HepG2 (cell line): ENCODE measurements around the gene OTX1. TPM values are rescaled to one million over a fixed set of nuclear protein-coding genes. Genes with fewer than 3 reads are reported as not detected.

Source experiments
- ATAC-seq: fragments of 200-7000 bp; cut with Tn5 transposase; 3 replicates; pipeline ENCODE4 v1.9.1; 2020; ENCODE audit warnings: mild to moderate bottlenecking, moderate library complexity
- BruUV-seq: library from RNA; stranded (reverse); fragments of 400-500 nt; replicated peaks from 2 replicates; lab custom pipeline; 2021; lab: Mats Ljungman, UMichigan
- CTCF ChIA-PET: fragments of 300-600 bp; formaldehyde crosslinking; extraction: SDS; loops from one replicate; lab custom pipeline; 2021; ENCODE audit warnings: low total read pairs, inconsistent platforms, low intra/inter-chr PET ratio; lab: Yijun Ruan, JAX
- POLR2A ChIA-PET: fragments of 350-600 bp; sonication (Branson Sonifier 250); formaldehyde crosslinking; loops from one replicate; lab custom pipeline; 2020; ENCODE audit warnings: antibody characterized with exemption, inconsistent platforms; lab: Yijun Ruan, JAX
- DNase-seq: peaks from one replicate; pipeline ENCODE4 v3.0.0-alpha.2; 2015; ENCODE audit warnings: low spot score
- FAIRE-seq: peaks from 3 replicates; lab custom pipeline; 2011; peaks lifted over from hg19 to GRCh38; lab: Jason Lieb, UNC
- H2AFZ ChIP-seq: one replicate; pipeline ENCODE4 v1.6.1; 2011; ENCODE audit warnings: low read length, inconsistent platforms
- H3K27ac ChIP-seq: fragments of 300-600 bp; 3 replicates; pipeline ENCODE4 v1.8.0; 2011; ENCODE audit warnings: mixed run types, mild to moderate bottlenecking, mixed read lengths, low read length, inconsistent platforms; ENCODE audit not compliant: insufficient read depth; ENCODE audit errors: extremely low read length
- H3K27me3 ChIP-seq, 2 experiments: fragments of 200-600 bp in 1 of 2; 2 replicates in 1 of 2; 3 replicates in 1 of 2; pipeline versions ENCODE4 v1.6.0 to v1.8.0; 2011; ENCODE audit warnings: low read length in 2 of 2, mild to moderate bottlenecking in 2 of 2, moderate library complexity in 2 of 2, inconsistent platforms in 1 of 2; ENCODE audit not compliant: insufficient read depth in 2 of 2, control insufficient read depth in 1 of 2
- H3K36me3 ChIP-seq, 2 experiments: fragments of 200-600 bp in 1 of 2; replicated peaks in 1 of 2; 2 replicates in 1 of 2; 3 replicates in 1 of 2; pipeline versions ENCODE4 v1.5.1 to v1.8.0; 2011; ENCODE audit warnings: low read length in 2 of 2, inconsistent platforms in 1 of 2; ENCODE audit not compliant: insufficient read depth in 2 of 2, control insufficient read depth in 1 of 2
- H3K4me1 ChIP-seq: 2 replicates; pipeline ENCODE4 v1.5.1; 2012; ENCODE audit warnings: low read length, inconsistent platforms; ENCODE audit not compliant: insufficient read depth
- H3K4me2 ChIP-seq: 2 replicates; pipeline ENCODE4 v1.6.0; 2011; ENCODE audit warnings: low read depth, low read length, inconsistent platforms
- H3K4me3 ChIP-seq, 3 experiments: fragments of 200-600 bp in 1 of 3; sonication (generic), shearing (Covaris generic) in 1 of 3; replicated peaks in 1 of 3; 2 replicates each; pipeline ENCODE4 v1.5.1; 2011 to 2016; ENCODE audit warnings: low read length in 3 of 3, inconsistent platforms in 2 of 3, low read depth in 2 of 3, mild to moderate bottlenecking in 2 of 3, control low read depth in 1 of 3, mixed read lengths in 1 of 3; ENCODE audit not compliant: insufficient read depth in 1 of 3
- H3K79me2 ChIP-seq: one replicate; pipeline ENCODE4 v1.6.1; 2011; ENCODE audit warnings: low read length, inconsistent platforms; ENCODE audit not compliant: insufficient read depth
- H3K9ac ChIP-seq: 2 replicates; pipeline ENCODE4 v1.6.0; 2011; ENCODE audit warnings: mild to moderate bottlenecking, low read depth, low read length, inconsistent platforms; ENCODE audit not compliant: insufficient read depth
- H3K9me3 ChIP-seq: 2 replicates; pipeline ENCODE4 v1.5.1; 2012; ENCODE audit warnings: mild to moderate bottlenecking, low read length
- H4K20me1 ChIP-seq: 2 replicates; pipeline ENCODE4 v1.6.0; 2011; ENCODE audit warnings: inconsistent platforms, mild to moderate bottlenecking, low read length, moderate library complexity; ENCODE audit not compliant: insufficient read depth
- CCDC6 ChIP-seq: sonication (generic); formaldehyde crosslinking; IDR thresholded peaks from 2 replicates; pipeline ENCODE4 v1.8.1; 2022; ENCODE audit warnings: mild to moderate bottlenecking, missing genetic modification reagents, moderate library complexity
- DPF2 ChIP-seq: sonication (generic); formaldehyde crosslinking; IDR thresholded peaks from 2 replicates; pipeline ENCODE4 v1.4.0; 2020; ENCODE audit warnings: mild to moderate bottlenecking, low read depth, missing genetic modification reagents, borderline replicate concordance
- GZF1 ChIP-seq: sonication (generic); formaldehyde crosslinking; IDR thresholded peaks from 2 replicates; pipeline ENCODE4 v1.5.1; 2020; ENCODE audit warnings: mild to moderate bottlenecking, missing genetic modification reagents
- HNF1B ChIP-seq: sonication (generic); formaldehyde crosslinking; IDR thresholded peaks from 2 replicates; pipeline ENCODE4 v1.5.1; 2020; ENCODE audit warnings: mild to moderate bottlenecking, moderate library complexity, missing genetic modification reagents
- NFIC ChIP-seq: IDR thresholded peaks from 2 replicates; pipeline ENCODE4 v1.6.1; 2012; ENCODE audit warnings: mild to moderate bottlenecking, low read length, inconsistent platforms
- NR2C2 ChIP-seq: sonication (generic); formaldehyde crosslinking; IDR thresholded peaks from 2 replicates; pipeline ENCODE4 v1.4.0; 2020; ENCODE audit warnings: missing genetic modification reagents, mild to moderate bottlenecking, moderate library complexity, borderline replicate concordance
- PHF21A ChIP-seq: sonication (generic); formaldehyde crosslinking; IDR thresholded peaks from 2 replicates; pipeline ENCODE4 v1.5.0; 2020; ENCODE audit warnings: mild to moderate bottlenecking, missing genetic modification reagents
- ZBTB8A ChIP-seq: sonication (generic); formaldehyde crosslinking; IDR thresholded peaks from 2 replicates; pipeline ENCODE4 v1.4.0; 2020; ENCODE audit warnings: mild to moderate bottlenecking, low read depth, missing genetic modification reagents, borderline replicate concordance
- ZFP1 ChIP-seq: IDR thresholded peaks from 2 replicates; pipeline ENCODE4 v1.6.1; 2016
- ZNF432 ChIP-seq: sonication (generic); formaldehyde crosslinking; IDR thresholded peaks from 2 replicates; pipeline ENCODE4 v1.5.0; 2020; ENCODE audit warnings: missing genetic modification reagents, mild to moderate bottlenecking, borderline replicate concordance
- ZSCAN22 ChIP-seq: sonication (generic); formaldehyde crosslinking; IDR thresholded peaks from 2 replicates; pipeline ENCODE4 v1.4.0; 2020; ENCODE audit warnings: mild to moderate bottlenecking, missing genetic modification reagents
- WGBS: methylation state at CpG from one replicate; pipeline ENCODE4 v1.1.6; 2017; ENCODE audit warnings: low lambda C conversion rate; 5-methylcytosine and 5-hydroxymethylcytosine counted together
- in situ Hi-C: cut with HindIII; loops from 2 replicates; pipeline ENCODE4 v1.10.0; 2017; ENCODE audit warnings: low pct_unique_long_range_greater_than_20kb; ENCODE audit not compliant: extremely low pct_ligation_motif_present
- intact Hi-C: fragments of 100-400 bp; cut with micrococcal nuclease; formaldehyde crosslinking; loops from one replicate; pipeline ENCODE4 v1.10.0; 2022; ENCODE audit not compliant: unreplicated experiment
- polyA plus RNA-seq, 8 experiments: library from polyadenylated mRNA; depleted of rRNA in 3 of 8; stranded (reverse) in 7 of 8; unstranded in 1 of 8; fragments of >200 nt; fragmentation: Illumina TruSeq in 4 of 8; extraction: Trizol in 4 of 8; gene quantifications; 2 replicates each; pipeline versions ENCODE4 v1.2.1 to v1.2.3, GENCODE V29; 2011 to 2016; ENCODE audit warnings: low read depth in 4 of 8, missing spikeins in 1 of 8, mixed read lengths in 1 of 8; ENCODE audit not compliant: insufficient read depth in 1 of 8
- total RNA-seq, 5 experiments: library from RNA; depleted of rRNA; stranded (reverse); fragments of >200 nt; fragmentation: Illumina TruSeq; extraction: Trizol; gene quantifications; 2 replicates each; pipeline ENCODE4 v1.2.3, GENCODE V29; 2016; ENCODE audit warnings: low read depth in 1 of 5
- TF ChIP-seq, protein P1 (sequence below): sonication (generic); formaldehyde crosslinking; IDR thresholded peaks from 2 replicates; pipeline ENCODE4 v1.5.0; 2020; ENCODE audit warnings: mild to moderate bottlenecking, missing genetic modification reagents
- TF ChIP-seq, protein P2 (sequence below): sonication (generic); formaldehyde crosslinking; conservative IDR thresholded peaks from 2 replicates; pipeline ENCODE4 v1.4.0; 2020; ENCODE audit warnings: missing genetic modification reagents
- TF ChIP-seq, protein P3 (sequence below): IDR thresholded peaks from 2 replicates; pipeline ENCODE4 v1.6.1; 2016; ENCODE audit warnings: missing biosample characterization, missing genetic modification reagents, low read depth

Gene OTX1
- total and polyA plus RNA-seq, 2 of the 13 experiments (the other 11 are each of a cell fraction or from before 2014, with no cell fraction given): 1.0 to 5.0 TPM

DNA sequence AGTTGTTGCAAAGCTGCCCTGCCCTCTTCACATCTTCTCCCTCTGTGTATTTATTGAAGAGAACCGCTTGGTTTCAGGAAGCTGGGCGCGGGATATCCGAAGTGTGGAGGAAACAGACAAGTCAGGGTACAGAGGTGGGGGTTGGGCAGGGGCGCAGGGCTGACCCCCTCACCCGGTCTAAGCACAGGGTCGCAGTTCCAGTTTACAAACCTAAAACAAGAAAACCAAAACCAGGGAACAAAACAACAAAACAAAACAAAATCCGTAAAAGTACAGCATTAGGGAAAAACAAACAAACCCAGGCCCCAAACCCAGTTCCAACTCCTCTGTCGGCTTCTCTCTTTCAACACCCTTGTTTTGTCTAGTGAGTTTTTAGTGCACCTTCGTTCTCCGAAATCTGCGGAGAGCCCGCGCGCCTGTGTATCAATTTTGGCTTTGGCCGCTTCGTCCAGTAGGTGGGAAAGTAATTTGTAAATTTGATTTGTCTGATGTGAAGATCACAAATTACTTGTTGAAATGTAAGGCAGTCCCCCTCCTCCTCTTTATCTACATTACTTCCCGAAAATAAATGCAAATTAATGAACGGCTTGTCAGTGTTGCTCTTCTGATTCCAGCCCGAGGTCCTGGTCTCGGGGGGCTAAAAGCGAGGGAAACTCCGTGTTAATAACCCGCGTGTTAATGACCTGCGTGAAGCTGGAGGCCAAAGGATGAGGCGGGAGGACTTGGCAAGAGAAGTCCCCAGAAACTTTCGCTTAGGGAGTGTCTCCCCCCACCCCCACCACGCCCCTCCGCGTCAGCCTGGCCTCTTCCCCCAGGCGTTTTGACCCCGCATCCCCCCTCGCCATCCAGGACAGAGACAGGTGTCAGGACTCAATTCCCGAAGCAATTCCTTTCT, 6.9 kb downstream of the OTX1 start:
- H3K4me2 ChIP-seq: no peak overlapping the region
- H4K20me1 ChIP-seq: no peaks in the 10 kb centered on the region
- FAIRE-seq: no peak
- no peak overlapping the region for H3K4me3 ChIP-seq
- in situ Hi-C loops: loop anchor here (25.0 kb wide), 1 partner anchor 645 kb away; no protein-coding TSS in a partner anchor
- peaks cover 5% of the 10 kb centered on the region for H3K4me1 ChIP-seq
- ChIA-PET POLR2A (no interaction called here), CTCF (no interaction called here)
- peaks cover 20 to 49% of the 10 kb centered on the region in 2 experiments for H3K36me3 ChIP-seq
- no peaks in the 10 kb centered on the region for H3K27me3 ChIP-seq
- no peak overlapping the region for H2AFZ ChIP-seq
- H3K27ac ChIP-seq: no peak overlapping the region
- no TSS peak for BruUV-seq
- 96% methylated on average over 35 of the region's 35 CpGs for WGBS
- ATAC-seq: no peak
- H3K9ac ChIP-seq: no peak overlapping the region
- H3K9me3 ChIP-seq: no peaks in the 10 kb centered on the region
- no peak for DNase-seq
- intact Hi-C loops: no loop called here
- peaks cover 1% of the 10 kb centered on the region for H3K79me2 ChIP-seq
- TF ChIP-seq ZFP1 (no peak), NFIC (no peak), ZBTB8A (CRISPR knock-in tag) (no peak), ZNF432 (CRISPR knock-in tag) (no peak), HNF1B (no peak), NR2C2 (no peak), CCDC6 (CRISPR knock-in tag) (no peak), GZF1 (CRISPR knock-in tag) (no peak), PHF21A (CRISPR knock-in tag) (no peak), DPF2 (CRISPR knock-in tag) (no peak), ZSCAN22 (CRISPR knock-in tag) (no peak)
- TF ChIP-seq, protein P1, sequence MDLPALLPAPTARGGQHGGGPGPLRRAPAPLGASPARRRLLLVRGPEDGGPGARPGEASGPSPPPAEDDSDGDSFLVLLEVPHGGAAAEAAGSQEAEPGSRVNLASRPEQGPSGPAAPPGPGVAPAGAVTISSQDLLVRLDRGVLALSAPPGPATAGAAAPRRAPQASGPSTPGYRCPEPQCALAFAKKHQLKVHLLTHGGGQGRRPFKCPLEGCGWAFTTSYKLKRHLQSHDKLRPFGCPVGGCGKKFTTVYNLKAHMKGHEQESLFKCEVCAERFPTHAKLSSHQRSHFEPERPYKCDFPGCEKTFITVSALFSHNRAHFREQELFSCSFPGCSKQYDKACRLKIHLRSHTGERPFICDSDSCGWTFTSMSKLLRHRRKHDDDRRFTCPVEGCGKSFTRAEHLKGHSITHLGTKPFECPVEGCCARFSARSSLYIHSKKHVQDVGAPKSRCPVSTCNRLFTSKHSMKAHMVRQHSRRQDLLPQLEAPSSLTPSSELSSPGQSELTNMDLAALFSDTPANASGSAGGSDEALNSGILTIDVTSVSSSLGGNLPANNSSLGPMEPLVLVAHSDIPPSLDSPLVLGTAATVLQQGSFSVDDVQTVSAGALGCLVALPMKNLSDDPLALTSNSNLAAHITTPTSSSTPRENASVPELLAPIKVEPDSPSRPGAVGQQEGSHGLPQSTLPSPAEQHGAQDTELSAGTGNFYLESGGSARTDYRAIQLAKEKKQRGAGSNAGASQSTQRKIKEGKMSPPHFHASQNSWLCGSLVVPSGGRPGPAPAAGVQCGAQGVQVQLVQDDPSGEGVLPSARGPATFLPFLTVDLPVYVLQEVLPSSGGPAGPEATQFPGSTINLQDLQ (CRISPR knock-in tag): no peak
- TF ChIP-seq, protein P2, sequence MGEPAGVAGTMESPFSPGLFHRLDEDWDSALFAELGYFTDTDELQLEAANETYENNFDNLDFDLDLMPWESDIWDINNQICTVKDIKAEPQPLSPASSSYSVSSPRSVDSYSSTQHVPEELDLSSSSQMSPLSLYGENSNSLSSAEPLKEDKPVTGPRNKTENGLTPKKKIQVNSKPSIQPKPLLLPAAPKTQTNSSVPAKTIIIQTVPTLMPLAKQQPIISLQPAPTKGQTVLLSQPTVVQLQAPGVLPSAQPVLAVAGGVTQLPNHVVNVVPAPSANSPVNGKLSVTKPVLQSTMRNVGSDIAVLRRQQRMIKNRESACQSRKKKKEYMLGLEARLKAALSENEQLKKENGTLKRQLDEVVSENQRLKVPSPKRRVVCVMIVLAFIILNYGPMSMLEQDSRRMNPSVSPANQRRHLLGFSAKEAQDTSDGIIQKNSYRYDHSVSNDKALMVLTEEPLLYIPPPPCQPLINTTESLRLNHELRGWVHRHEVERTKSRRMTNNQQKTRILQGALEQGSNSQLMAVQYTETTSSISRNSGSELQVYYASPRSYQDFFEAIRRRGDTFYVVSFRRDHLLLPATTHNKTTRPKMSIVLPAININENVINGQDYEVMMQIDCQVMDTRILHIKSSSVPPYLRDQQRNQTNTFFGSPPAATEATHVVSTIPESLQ (CRISPR knock-in tag): no peak
- TF ChIP-seq, protein P3, sequence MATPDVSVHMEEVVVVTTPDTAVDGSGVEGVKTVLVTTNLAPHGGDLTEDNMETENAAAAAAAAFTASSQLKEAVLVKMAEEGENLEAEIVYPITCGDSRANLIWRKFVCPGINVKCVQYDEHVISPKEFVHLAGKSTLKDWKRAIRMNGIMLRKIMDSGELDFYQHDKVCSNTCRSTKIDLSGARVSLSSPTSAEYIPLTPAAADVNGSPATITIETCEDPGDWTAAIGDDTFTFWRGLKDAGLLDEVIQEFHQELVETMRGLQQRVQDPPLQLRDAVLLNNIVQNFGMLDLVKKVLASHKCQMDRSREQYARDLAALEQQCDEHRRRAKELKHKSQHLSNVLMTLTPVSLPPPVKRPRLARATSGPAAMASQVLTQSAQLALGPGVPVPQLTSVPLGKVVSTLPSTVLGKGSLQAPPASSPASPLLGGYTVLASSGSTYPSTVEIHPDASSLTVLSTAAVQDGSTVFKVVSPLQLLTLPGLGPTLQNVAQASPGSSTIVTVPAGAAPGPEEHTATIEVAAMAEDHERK (CRISPR knock-in tag): no peak
